Effector memory CD8-positive, alpha-beta T cell (primary cell): ENCODE measurements around the gene RUNX1.

Experiments
- ATAC-seq: fragments of 150-1000 bp; cut with Tn5 transposase; replicated peaks from 2 replicates; pipeline ENCODE4 v1.10.0; 2021; ENCODE audit warnings: mild to moderate bottlenecking, moderate library complexity
- DNase-seq, 3 experiments: peaks; one replicate each; pipeline ENCODE4 v3.0.0; 2021
- H3K27ac Mint-ChIP-seq, 2 donors: one replicate each; pipeline ENCODE4 v1.8.0; 2022; ENCODE audit warnings: mild to moderate bottlenecking in 2 of 2, mixed read lengths in 2 of 2, moderate library complexity in 2 of 2
- H3K27me3 Mint-ChIP-seq, 2 donors: one replicate each; pipeline ENCODE4 v1.8.0; 2022; ENCODE audit warnings: mixed read lengths in 2 of 2
- H3K36me3 Mint-ChIP-seq: one replicate; pipeline ENCODE4 v1.8.0; 2022; ENCODE audit warnings: mild to moderate bottlenecking, moderate library complexity, mixed read lengths; ENCODE audit not compliant: insufficient read depth
- H3K4me1 Mint-ChIP-seq, 2 donors: one replicate each; pipeline ENCODE4 v1.8.0; 2022; ENCODE audit warnings: low read depth in 2 of 2, mixed read lengths in 2 of 2
- H3K4me3 Mint-ChIP-seq, 2 donors: one replicate each; pipeline ENCODE4 v1.8.0; 2022; ENCODE audit warnings: mild to moderate bottlenecking in 2 of 2, mixed read lengths in 2 of 2, moderate library complexity in 2 of 2
- H3K9me3 Mint-ChIP-seq, 2 donors: one replicate each; pipeline ENCODE4 v1.8.0; 2022; ENCODE audit warnings: mixed read lengths in 2 of 2

Gene RUNX1

DNA sequence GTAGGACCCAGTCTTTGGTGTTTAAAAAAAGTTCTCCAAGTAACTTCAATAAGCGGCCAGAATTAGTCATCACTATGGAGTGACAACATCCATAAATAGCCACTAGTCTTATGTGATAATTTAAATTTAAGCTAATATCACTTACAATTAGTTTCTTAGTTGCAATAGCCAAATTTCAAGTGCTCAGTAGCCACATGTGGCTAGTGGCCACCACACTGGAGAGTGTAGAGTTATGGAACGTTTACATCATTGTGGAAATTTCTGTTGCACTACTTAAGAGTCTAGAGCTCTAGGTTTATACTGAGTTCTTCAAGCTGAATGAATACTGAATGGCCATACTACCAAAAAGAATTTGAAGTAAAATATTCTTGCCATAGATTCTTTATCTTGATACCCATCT is 121.1 kb downstream of the RUNX1 start:
- no peak for DNase-seq

DNA sequence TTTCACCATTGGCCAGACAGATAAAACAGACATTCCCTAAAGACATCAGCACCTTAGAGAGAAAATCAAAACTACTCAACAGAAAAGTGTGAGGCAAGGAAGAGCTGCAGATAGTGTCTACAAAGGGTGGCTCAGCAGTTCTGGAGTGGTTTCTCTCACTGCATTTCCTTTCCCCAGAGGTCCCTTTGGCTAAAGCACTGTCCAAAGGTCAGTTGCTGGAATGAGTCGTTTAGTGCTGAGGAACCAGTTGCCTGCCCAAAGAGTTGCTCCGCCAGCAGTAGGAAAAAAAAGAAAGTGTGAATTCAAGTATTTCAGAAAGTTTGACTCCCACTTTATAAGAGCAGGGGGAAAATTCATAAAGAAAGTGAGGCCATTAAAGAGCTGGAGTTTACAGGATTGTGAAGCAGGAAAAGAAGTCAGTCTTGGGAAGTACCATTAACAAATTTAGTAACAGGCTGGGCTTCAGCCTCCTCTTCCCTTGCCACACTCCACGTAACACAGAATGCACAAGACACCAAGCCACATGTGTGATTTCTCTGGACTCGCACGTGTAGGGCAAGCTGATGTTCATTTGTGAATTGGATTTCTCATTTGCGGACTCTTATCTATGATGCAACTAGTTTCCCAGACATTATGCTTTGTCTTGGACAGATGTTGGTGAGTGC is 122.2 kb downstream of the RUNX1 start:
- peaks cover 40 to 53% of the 10 kb centered on the region in 2 donors for H3K4me1 Mint-ChIP-seq
- no peaks in the 10 kb centered on the region for H3K27me3 Mint-ChIP-seq
- DNase-seq (no peak), ATAC-seq (no peak)
- no peak overlapping the region for H3K4me3 Mint-ChIP-seq
- no peaks in the 10 kb centered on the region for H3K9me3 Mint-ChIP-seq
- H3K36me3 Mint-ChIP-seq = peaks cover 5% of the 10 kb centered on the region
- peak overlapping the region; percentile 0 to 27 for H3K27ac Mint-ChIP-seq

More for the DNA sequence above, 121.1 kb downstream of the RUNX1 start:
- H3K27me3 Mint-ChIP-seq = no peaks in the 10 kb centered on the region
- peaks cover 41 to 55% of the 10 kb centered on the region in 2 donors for H3K4me1 Mint-ChIP-seq
- peaks cover 5% of the 10 kb centered on the region for H3K36me3 Mint-ChIP-seq
- no peaks in the 10 kb centered on the region for H3K9me3 Mint-ChIP-seq
- no peak for ATAC-seq
- no peak overlapping the region for H3K4me3 Mint-ChIP-seq
- no peak overlapping the region for H3K27ac Mint-ChIP-seq

DNA sequence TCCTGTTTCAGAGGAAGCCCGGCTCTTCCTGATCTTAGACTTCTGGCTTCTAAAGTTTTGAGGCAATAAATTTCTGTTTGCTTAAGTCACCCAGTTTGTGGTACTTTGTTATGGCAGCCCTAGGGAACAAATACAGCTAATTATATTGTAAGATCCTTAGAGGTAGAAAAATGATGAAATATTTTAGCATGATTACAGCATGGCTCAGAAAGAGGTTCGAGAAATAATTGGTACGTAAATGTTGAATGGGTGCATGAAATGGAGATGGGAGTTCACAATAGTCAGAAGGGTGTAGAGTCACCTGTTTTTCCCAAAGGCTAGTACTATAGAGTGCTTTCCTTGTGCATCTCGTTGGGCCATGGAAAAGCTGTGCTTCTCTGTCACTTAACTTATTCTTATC is 123.5 kb downstream of the RUNX1 start:
- DNase-seq = no peak
- H3K9me3 Mint-ChIP-seq = no peaks in the 10 kb centered on the region
- H3K27ac Mint-ChIP-seq = peak overlapping the region in 1 of 2 donors; percentile 78
- ATAC-seq = no peak
- no peak overlapping the region for H3K4me3 Mint-ChIP-seq
- H3K27me3 Mint-ChIP-seq = no peaks in the 10 kb centered on the region
- peaks cover 37 to 56% of the 10 kb centered on the region in 2 donors for H3K4me1 Mint-ChIP-seq
- H3K36me3 Mint-ChIP-seq = peaks cover 5% of the 10 kb centered on the region

DNA sequence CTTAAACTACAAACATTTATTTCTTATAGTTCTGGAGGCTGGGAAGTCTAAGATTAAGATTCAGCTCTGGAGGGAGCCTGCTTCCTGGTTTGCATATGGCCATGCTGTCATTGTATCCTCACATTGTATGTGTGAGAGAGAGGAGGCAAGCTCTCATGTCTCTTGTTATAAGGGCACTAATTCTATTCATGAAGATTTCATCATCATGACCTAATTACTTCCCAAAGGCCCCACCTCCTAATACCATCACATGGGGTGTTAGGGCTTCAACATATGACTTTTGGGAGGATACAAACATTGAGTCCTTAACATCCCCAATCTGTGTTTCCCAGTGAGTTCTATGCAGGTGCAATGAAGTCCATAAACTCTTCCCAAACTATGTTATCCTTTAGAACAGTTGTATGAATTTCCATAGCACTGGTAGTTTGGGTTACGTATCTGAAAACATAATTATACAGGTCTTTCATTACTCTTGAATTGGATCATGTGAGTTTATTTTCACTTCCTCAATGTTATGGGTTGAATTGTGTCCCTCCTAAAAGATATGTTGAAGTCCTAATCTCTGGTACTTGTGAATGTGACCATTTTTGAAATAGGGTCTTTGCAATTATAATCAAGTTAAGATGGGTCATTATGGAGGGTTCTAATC is 124.2 kb downstream of the RUNX1 start:
- Mint-ChIP-seq H3K27ac (peak overlapping the region in 1 of 2 donors; percentile 78), H3K4me1 (peaks cover 36 to 56% of the 10 kb centered on the region in 2 donors), H3K9me3 (no peaks in the 10 kb centered on the region), H3K4me3 (no peak overlapping the region), H3K36me3 (peaks cover 5% of the 10 kb centered on the region), H3K27me3 (no peaks in the 10 kb centered on the region)
- DNase-seq (no peak), ATAC-seq (no peak)

DNA sequence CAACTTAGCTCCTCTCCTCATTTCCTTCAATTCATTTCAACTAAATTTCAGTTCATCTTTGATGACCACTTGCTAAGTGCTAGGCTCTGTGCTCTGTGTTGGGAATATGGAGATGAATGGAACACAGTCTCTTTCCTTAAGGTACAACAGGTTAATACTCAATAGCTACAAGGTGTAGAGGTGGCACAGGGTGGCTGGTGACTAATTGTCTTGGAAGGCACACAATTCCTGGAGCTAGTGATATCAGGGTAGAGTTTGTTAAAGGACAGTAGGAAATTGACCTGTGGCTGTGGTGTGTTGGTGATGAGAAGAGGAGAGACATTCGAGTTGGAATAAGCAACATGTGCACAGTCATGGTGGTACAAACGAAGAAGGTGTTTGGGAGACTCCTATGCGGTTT is 124.9 kb downstream of the RUNX1 start:
- no peak overlapping the region for H3K4me3 Mint-ChIP-seq
- no peak for DNase-seq
- no peaks in the 10 kb centered on the region for H3K27me3 Mint-ChIP-seq
- no peaks in the 10 kb centered on the region for H3K9me3 Mint-ChIP-seq
- H3K4me1 Mint-ChIP-seq = peaks cover 40 to 62% of the 10 kb centered on the region in 2 donors
- peaks cover 5% of the 10 kb centered on the region for H3K36me3 Mint-ChIP-seq
- ATAC-seq = no peak
- H3K27ac Mint-ChIP-seq = no peak overlapping the region

DNA sequence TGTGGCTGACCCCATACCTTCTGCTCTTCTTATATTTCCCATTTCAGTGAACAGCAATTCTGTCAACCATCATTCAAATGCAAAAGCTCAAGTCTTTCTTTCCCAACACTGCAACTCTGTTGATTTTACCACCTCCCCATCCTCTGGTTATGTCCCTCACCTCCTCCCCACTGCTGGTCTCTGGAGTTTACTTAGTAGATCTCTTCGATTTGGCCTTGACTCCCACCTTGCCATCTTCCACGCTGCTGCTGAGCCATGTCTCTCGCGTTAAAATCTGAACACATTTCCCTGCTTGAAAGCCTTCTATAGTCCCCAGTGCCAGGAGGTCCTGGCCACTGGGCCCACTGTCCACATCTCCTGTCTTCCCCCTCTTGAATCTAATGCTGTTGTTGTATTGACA is 125.5 kb downstream of the RUNX1 start:
- ATAC-seq (no peak), DNase-seq (no peak)
- no peaks in the 10 kb centered on the region for H3K27me3 Mint-ChIP-seq
- H3K27ac Mint-ChIP-seq = peak overlapping the region in 1 of 2 donors; percentile 12
- H3K9me3 Mint-ChIP-seq = no peaks in the 10 kb centered on the region
- peak overlapping the region in 1 of 2 donors; percentile 17 for H3K4me3 Mint-ChIP-seq
- peaks cover 41 to 63% of the 10 kb centered on the region in 2 donors for H3K4me1 Mint-ChIP-seq
- peaks cover 5% of the 10 kb centered on the region for H3K36me3 Mint-ChIP-seq

DNA sequence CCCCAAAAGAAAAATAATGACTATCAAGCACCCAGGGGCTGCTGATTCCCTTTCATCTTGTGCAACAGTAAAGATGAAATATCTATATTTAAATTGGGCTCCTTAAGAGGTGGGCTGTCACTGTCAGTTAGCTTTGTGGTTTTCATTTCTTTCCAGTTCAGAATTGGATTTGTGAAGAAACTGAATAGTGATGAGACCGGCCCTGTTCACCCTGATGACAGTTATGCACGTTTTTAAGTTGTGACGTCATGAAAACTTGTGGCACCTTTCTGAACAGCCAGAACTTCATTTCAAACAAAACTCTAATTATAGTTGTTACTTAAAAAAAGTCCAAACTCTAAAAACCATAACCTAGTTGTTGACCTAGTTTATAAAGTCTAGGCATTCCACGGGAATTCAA is 125.9 kb downstream of the RUNX1 start:
- H3K4me1 Mint-ChIP-seq = peaks cover 41 to 63% of the 10 kb centered on the region in 2 donors
- no peak overlapping the region for H3K4me3 Mint-ChIP-seq
- no peaks in the 10 kb centered on the region for H3K27me3 Mint-ChIP-seq
- no peaks in the 10 kb centered on the region for H3K9me3 Mint-ChIP-seq
- ATAC-seq = peak; percentile 67
- peak overlapping the region in 1 of 2 donors; percentile 12 for H3K27ac Mint-ChIP-seq
- H3K36me3 Mint-ChIP-seq = peaks cover 5% of the 10 kb centered on the region
- DNase-seq = no peak

DNA sequence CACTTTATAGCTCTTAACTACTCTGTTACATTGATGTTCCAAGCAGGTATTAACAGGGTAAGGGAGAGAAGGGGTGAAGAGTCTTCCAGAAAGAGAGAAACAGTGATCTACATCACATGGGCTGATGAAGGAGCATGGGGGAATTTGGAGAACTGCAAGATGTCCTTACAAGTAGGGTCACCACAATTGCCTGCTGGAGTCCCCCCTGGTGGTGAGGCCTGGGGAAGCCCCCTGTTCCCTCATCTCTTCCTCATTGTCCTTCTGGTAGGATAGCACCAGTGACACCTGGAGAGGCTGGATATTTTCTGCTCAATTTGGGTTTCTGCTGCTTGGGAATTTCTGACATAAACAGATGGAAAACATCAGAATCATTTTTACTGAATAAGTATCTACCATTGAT is 126.6 kb downstream of the RUNX1 start:
- Mint-ChIP-seq H3K27me3 (no peaks in the 10 kb centered on the region), H3K36me3 (peaks cover 5% of the 10 kb centered on the region), H3K9me3 (no peaks in the 10 kb centered on the region), H3K4me3 (no peak overlapping the region), H3K4me1 (peaks cover 42 to 66% of the 10 kb centered on the region in 2 donors), H3K27ac (peak overlapping the region; percentile 13 to 53)
- peak; percentile 46 for ATAC-seq
- DNase-seq = no peak

DNA sequence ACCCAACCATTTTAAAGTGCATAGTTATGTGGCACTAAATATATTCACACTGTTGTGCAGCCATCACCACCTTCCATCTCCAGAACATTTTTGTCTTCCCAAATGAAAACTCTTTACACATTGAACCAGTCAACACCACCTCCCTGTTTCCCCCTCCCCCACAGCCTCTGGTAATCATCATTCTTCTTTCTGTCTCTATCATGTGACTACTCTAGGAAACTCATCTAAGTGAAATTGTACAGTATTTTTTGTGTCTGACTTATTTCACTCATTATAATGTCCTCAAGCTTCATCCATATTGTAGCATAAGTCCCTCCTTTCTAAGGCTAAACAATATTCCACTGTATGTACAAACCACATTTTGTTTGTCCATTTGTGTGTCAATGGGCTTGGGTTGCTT is 128.0 kb downstream of the RUNX1 start:
- Mint-ChIP-seq H3K27me3 (no peaks in the 10 kb centered on the region), H3K27ac (peak overlapping the region in 1 of 2 donors; percentile 13)

DNA sequence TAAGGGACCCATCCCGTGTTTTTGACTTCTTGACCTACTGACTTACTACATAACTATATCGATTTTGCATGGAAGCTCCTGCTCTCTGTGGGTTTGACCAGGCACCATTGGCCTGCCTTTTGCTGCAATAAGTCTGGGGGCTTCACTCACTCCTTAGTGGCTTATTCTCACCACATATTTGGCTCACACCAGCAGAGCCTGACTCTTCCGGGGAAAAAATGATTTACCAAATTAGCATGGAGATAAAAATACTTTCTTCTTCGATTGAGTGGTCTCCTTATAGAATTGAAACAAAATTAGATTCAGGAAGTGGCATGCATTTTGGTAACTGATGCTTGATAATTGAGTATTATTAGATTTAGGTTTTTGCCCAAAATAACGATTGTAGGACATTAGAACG is 129.7 kb downstream of the RUNX1 start:
- no peak for DNase-seq
- Mint-ChIP-seq H3K36me3 (peaks cover 9% of the 10 kb centered on the region), H3K9me3 (no peaks in the 10 kb centered on the region), H3K4me3 (no peak overlapping the region), H3K27me3 (no peaks in the 10 kb centered on the region), H3K27ac (peak overlapping the region; percentile 9 to 47), H3K4me1 (peaks cover 45 to 66% of the 10 kb centered on the region in 2 donors)
- no peak for ATAC-seq

More for the DNA sequence above, 128.0 kb downstream of the RUNX1 start:
- no peak overlapping the region for H3K4me3 Mint-ChIP-seq
- H3K36me3 Mint-ChIP-seq = peaks cover 5% of the 10 kb centered on the region
- peaks cover 44 to 66% of the 10 kb centered on the region in 2 donors for H3K4me1 Mint-ChIP-seq
- DNase-seq (no peak), ATAC-seq (no peak)
- H3K9me3 Mint-ChIP-seq = no peaks in the 10 kb centered on the region

DNA sequence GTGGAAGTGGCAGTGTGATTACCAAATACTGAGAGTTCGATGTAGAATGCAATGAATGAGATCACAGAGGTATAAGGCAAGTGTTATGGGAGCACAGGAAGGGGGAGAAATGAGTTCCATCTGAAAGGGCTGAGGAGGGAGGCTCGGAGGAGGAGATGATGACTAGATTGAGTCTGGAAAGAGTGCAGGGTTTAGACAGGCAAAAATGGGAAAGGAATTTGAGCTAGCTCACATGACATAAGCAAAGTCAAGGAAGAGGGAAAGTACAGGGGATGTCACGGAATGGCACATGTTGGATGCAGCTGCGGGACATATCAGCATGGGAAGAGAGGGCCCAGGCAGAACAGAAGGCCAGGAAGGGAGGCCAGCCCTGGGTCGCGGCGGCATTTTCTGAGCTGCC is 132.7 kb downstream of the RUNX1 start:
- H3K4me3 Mint-ChIP-seq = no peak overlapping the region
- H3K4me1 Mint-ChIP-seq = peaks cover 46 to 57% of the 10 kb centered on the region in 2 donors
- peak overlapping the region in 1 of 2 donors; percentile 20 for H3K27ac Mint-ChIP-seq
- DNase-seq (no peak), ATAC-seq (no peak)
- no peaks in the 10 kb centered on the region for H3K27me3 Mint-ChIP-seq
- H3K36me3 Mint-ChIP-seq = peaks cover 10% of the 10 kb centered on the region
- H3K9me3 Mint-ChIP-seq = no peaks in the 10 kb centered on the region

DNA sequence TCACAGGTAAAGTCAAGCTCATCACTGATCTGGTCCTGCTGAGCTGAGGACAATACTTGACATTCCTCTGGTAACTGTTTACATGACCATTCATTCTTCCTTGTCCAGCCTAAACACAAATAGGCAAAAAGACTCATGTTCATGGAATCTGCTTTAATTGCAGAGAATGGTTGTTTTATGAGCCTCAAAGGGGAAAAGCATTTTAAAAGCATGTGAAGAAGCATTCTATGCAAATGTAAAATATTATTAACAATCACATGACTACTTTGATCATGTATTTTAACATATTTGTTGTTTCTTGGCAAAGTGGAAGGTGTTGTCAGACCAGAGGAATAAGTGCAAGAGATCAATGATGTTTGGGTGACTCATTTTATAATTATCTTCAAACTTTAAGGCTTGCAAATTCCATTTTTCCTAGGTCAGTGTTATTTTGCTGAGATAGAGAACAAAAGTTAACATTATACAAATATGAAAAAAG is 133.7 kb downstream of the RUNX1 start:
- H3K4me1 Mint-ChIP-seq = peaks cover 49 to 60% of the 10 kb centered on the region in 2 donors

DNA sequence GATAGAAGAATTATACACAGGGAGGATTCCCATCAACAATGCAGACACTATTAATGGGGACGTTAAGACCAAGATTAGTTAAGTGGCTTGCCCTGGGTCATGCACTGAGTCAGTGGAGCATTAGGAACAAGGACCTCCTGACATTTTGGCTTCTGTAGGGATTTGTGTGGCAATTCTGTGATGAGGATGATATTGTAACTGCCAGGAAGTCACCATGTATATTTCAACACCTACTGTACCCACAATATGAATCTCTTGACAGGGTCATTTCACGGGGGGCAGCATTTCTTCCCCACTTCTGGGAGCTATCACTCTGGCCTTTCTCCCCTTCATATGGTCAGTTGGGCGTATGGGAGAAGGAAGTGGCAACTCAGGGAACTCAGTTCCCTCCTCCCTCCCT is 134.9 kb downstream of the RUNX1 start:
- H3K4me1 Mint-ChIP-seq = peaks cover 57 to 61% of the 10 kb centered on the region in 2 donors
- DNase-seq (no peak), ATAC-seq (no peak)
- peaks cover 16% of the 10 kb centered on the region for H3K36me3 Mint-ChIP-seq
- H3K4me3 Mint-ChIP-seq = no peak overlapping the region
- H3K27ac Mint-ChIP-seq = no peak overlapping the region
- H3K9me3 Mint-ChIP-seq = no peaks in the 10 kb centered on the region
- H3K27me3 Mint-ChIP-seq = no peaks in the 10 kb centered on the region

More for the DNA sequence above, 133.7 kb downstream of the RUNX1 start:
- peaks cover 13% of the 10 kb centered on the region for H3K36me3 Mint-ChIP-seq
- DNase-seq (no peak), ATAC-seq (no peak)
- H3K4me3 Mint-ChIP-seq = no peak overlapping the region
- H3K9me3 Mint-ChIP-seq = no peaks in the 10 kb centered on the region
- no peaks in the 10 kb centered on the region for H3K27me3 Mint-ChIP-seq
- H3K27ac Mint-ChIP-seq = no peak overlapping the region

DNA sequence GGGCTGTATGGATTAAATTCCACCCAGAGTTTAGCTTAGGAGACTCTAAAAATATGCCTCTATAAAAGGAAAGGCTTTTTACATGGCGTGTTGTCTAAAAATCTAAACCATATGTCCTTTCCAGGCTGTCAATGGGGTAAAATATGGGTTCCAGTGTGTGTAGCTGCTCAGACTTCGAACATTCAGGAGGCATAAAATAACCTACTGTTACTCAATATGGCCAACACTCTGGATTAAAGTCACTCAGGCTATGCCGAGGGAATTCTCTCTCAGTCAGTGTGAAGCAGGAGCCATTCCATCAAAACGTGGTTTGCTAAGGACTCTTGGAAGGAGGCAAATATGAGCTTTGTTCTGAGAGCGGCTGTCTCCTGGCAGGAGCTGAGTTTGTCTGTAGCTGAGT is 135.3 kb downstream of the RUNX1 start:
- Mint-ChIP-seq H3K4me1 (peaks cover 60 to 61% of the 10 kb centered on the region in 2 donors), H3K27ac (no peak overlapping the region), H3K36me3 (peaks cover 16% of the 10 kb centered on the region), H3K4me3 (no peak overlapping the region), H3K9me3 (no peaks in the 10 kb centered on the region), H3K27me3 (no peaks in the 10 kb centered on the region)
- ATAC-seq = no peak
- DNase-seq = no peak
